CD4-positive, alpha-beta T cell treated with Interleukin-17A for 4 hours (primary cell): ENCODE data around the gene FKBP2.
A peak's percentile ranks its signal among the peaks of the same experiment; 100 is the strongest.

ENCODE experiments used
- DNase-seq: peaks from one replicate; pipeline ENCODE4 v3.0.0-alpha.2; 2020; ENCODE audit warnings: mixed read lengths

FKBP2 gene

DNA sequence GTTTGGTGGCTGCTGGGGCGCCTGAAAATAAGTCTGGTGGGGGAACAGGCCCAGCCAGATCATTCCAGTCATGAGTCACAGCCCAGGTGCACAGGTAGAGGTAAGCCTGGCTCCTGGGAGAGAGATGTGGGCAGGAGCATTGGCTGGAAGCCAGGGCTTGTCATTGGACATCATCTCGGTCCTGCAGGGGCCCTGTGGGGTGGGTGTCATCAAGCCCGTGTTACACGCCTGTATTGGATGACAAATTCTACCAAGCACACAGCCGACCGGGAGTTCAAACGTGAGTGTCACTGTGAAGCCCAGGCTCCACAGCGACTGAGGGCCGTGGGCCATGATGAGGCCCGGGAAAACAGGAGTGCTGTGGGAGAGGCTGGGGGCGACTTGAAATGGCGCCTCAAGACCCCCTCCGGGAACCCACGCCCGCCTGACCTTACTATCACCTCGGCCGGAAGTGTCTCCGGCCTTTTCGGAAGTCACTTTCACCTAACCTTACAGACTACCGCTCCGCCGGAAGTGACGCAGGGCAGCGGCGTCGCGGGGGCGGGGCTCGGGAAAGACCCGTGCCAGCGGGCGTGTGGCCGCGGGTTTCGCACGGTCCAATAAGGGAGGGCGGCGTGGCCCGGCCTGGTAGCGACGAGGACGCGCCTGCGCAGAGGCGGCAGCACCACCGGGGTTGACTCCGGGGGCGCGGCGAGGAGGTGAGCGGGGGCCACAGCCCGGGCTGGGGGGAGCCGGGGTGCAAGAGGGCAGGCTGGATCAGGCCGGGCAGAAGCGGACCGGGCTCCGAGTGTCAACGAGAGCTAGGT lies at the start of gene FKBP2:
FKBP2 (plus strand) TSS at position 661 of the 806 bp plus-strand sequence. CDS start 1,293 bp downstream, outside the sequence.
- peak; percentile 97 for DNase-seq

DNA sequence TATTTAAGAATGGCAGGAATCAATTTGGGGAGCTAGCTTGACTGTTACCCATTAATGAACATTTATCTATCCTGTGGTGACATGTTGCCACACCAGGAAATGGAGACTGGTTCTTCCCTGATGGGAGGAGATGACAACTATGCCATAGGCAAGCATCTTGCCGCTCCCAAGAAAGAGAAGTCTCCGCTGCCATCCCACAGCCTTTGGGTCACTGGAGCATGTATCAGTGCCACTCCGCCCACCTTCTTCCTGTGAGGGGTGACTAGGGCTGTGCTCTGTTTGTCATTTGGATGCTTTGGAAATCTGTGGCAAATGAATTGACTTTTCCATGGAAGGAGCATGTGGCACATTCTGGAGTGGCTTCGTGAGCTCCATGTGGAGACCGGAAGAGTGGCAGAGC lies 48.5 kb upstream of the FKBP2 start:
- DNase-seq: no peak

DNA sequence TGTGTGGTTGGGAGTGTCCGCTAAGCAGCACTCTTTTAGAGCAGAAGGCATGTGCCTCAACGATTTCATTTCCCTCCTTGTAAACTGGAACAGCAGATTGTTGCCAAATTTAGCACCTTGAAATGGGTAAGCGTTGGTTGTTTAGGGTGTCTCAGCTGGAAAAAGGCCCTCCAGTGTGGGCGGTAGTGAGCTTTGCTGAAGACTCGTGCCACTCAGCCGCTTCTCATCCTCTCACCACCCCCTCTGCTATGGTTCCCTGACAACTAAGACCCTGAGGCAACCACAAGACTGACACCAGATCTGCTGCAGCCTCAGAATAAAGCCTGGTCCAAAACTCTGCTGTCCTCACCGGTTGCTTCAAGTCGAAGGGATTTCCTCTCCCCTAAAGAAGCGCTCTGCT lies 44.3 kb upstream of the FKBP2 start:
- no peak for DNase-seq

DNA sequence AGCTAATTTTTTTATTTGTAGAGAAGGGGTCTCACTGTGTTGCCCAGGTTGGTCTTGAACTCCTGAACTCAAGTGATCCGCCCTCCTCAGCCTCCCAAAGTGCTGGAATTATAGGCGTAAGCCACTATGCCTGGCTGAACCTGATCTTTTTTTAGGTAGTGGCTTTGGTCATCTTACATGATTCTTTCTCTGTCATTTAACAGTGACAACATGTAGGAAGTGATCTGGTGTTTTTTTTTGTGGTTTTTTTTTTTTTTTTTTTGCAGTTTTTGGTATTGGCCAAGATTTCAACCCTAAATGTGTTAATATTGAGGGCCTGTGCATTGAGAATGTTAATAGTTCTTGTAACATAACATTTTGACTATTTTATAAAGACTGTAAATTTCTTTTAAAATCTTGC lies 42.4 kb upstream of the FKBP2 start:
- DNase-seq: no peak

DNA sequence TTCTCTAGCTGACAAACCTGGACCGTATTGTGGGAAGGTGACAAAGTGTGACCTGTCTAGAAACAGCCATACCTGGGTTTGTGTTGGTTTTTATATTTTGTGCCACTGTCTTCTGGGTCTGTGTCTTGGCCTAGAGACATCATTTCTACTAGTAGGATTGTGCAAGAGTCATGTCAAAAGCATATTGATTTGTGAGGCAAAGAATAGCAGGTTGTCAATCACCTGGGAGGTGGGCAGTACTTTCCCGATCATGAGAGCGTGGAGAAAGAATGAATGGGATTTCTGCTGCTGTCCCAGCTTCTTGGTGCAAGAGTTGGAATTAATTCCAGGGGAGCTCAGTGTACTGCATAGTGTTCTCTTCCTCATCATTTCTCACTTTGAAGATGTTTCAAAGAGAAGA lies 39.4 kb upstream of the FKBP2 start:
- DNase-seq: no peak

DNA sequence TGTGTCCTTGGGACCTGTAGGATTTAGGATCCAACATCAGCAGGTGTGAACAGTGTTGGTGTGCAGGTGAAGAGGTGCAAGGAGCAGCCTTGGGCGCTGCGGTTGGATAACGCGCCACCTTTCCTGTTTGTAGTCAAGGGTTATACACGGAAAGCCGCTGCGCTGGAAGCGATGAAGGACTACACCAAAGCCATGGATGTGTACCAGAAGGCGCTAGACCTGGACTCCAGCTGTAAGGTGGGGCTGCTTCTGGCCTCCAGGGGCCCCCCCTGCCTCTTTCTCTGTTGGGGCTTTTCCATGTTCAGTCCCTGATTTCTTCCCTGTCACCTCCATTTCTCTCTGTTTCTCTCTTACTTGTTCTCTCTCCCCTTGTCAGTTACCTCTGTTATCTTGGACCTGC lies 37.9 kb upstream of the FKBP2 start:
- no peak for DNase-seq

DNA sequence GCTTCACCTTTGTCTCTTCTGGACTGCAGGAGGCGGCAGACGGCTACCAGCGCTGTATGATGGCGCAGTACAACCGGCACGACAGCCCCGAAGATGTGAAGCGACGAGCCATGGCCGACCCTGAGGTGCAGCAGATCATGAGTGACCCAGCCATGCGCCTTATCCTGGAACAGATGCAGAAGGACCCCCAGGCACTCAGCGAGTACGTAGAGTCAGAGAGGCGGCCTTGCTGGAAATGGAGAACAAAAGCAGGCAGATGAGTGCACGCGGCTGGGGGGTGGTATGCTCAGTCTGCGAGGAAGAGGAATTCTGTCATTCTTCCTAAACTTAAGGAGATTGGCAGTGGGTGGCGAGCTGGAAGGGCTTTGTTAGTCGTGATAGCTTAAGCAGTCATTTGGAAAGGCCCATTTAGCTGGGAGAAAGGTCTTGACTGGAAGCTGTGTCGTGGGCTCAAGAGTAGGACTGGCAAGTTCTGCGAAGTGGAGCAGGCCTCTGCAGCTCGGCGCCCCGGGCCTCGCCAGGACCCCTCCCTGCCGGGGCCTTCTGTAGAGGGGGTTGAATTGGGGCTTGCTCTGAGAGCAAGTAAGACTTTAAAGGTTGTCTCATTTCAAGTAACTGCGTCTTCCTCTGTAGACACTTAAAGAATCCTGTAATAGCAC lies 37.3 kb upstream of the FKBP2 start:
- DNase-seq: no peak

DNA sequence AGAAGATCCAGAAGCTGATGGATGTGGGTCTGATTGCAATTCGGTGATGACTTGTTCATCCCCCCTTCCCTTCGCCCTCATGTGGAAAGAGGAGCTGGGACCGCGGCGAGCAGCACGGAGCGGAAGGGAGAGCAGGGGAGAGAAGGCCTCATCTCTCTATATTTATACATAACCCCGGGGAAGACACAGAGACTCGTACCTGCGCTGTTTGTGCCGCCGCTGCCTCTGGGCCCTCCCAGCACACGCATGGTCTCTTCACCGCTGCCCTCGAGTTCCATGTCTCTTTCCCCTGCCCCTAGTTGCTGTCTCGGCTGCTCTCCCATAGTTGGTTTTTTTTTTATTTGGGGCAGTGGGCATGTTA lies 36.8 kb upstream of the FKBP2 start:
- DNase-seq: no peak

DNA sequence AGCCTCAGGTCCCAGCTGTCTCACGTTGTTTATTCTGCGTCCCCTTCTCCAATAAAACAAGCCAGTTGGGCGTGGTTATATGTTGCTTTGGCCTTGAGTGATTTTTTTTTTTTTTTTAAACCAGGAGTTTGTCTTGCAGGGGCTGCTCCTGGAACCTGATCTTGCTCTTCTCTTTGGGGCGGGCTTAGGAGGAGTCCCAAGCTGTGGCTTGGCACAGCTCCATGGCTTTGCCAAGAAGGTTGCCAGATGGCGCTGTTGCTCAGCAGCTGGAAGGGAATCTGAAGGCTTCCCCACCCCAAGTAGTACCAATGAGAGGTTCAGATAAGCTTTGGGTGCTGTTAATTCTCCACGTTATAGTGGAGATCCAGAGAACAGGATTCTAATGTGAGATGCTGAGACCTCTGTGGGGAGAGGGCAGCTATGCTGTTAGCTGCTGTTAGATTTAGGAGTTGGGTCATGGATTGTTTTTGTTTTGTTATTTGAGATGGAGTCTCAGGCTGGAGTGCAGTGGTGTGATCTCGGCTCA lies 36.4 kb upstream of the FKBP2 start:
- peak; percentile 89 for DNase-seq

DNA sequence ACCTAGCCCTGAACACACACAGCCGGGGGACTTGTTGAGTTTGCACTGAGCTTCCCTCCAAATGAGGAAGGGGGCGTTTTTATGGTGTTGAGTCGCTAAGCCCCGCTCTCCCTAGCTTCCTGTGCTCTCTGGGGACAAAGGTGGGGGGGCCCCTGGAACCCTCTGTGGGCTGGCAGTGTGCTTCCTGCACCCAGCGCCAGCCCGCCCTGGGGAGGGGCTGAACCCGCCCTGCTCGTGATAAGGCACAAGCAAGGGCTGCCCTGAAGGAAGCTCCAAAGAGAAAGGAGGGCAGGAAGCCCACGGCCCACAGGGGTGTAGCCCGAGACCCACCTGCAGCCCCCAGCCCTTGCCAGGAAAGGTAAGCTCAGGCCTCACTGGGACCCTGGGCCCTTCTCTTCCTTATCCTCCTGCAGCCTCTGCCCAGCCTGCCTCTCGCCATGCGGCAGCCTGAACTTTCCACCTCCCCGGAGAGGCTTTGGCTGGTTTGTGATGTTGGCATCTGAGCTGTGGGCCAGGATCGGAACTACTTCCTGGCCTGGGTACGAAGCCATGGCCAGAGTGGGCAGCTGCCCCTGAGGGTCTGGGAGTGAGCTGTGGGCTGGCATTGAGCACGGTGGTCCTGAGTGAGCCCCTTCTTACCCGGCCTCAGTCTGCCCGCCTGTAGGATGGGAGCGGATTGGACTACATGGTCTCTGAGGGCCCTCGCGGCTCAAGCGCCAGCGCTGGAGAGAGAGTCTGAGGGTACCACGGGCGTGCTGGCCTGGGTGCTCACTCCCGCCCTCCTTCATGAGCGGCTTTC lies 34.2 kb upstream of the FKBP2 start, which contains the start of gene FERMT3:
FERMT3 (plus strand) TSS at position 265 of the 799 bp plus-strand sequence. CDS start 644 bp downstream, outside the sequence.
- peak; percentile 89 for DNase-seq

DNA sequence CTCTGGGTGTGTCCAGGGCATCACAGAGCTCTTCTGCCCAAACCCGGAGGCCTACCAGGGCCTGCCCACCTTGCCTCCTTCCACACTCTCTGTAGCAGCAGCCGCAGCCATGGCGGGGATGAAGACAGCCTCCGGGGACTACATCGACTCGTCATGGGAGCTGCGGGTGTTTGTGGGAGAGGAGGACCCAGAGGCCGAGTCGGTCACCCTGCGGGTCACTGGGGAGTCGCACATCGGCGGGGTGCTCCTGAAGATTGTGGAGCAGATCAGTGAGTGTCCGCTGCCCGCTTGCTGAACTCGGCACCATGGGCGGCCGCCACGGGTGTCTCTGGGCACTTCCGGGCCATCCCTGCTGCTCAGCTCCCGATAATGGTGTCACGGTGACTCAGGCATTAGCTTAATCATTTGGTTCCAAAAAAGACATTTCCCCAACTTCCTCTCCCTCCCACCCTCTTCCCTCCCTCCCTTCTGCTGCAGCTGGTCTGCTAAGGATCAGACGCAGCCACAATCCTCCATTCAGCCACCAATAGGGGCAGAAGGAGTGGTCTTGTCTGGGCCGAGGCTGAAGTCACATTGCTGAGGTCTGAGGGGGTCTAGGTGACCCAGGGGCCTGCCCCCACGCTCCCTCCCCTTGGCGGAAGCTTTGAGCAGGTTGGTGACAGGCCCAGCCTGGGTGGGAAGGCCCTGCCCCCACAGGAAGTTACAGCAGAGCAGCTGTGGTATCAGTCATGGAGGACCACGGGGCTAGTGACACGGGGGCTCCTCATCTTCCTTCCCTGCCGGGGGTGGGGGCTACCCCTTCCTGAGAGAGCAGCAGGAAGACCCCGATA lies 33.4 kb upstream of the FKBP2 start:
- DNase-seq: peak; percentile 85

DNA sequence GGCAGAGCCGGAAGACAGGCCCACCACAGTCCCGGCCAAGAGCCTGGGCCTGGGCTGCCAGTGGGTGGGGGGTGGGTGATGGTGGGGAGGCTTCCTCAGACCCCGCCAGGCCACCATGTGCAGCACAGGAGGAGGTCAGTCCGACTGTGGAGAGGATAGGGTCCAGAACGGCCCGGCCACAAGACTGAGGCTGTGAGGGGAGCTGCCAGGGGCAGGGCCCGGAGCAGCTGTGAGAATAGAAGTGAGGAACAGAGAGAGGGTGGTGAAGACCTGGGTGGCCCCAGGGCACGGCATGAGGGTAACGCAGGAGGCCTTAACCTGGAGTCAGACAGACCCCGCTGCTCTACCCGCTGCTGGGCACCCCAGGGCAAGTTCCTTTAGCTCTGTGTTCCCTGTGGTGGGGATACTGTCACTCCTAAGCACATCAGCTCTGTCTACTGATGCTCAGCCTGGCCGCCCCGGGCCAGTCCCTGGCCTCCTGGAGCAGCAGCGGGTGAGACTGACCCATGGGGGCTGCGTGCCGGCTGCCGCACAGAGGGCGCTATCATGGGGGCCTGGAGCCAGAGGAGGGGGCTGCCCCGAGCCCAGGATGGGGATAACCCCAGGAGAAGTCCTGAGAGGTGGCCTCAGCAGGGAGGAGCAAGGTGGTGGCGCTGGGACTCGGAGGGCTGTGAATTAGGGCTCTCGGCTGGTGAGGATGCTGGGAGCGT lies 32.7 kb upstream of the FKBP2 start:
- no peak for DNase-seq

DNA sequence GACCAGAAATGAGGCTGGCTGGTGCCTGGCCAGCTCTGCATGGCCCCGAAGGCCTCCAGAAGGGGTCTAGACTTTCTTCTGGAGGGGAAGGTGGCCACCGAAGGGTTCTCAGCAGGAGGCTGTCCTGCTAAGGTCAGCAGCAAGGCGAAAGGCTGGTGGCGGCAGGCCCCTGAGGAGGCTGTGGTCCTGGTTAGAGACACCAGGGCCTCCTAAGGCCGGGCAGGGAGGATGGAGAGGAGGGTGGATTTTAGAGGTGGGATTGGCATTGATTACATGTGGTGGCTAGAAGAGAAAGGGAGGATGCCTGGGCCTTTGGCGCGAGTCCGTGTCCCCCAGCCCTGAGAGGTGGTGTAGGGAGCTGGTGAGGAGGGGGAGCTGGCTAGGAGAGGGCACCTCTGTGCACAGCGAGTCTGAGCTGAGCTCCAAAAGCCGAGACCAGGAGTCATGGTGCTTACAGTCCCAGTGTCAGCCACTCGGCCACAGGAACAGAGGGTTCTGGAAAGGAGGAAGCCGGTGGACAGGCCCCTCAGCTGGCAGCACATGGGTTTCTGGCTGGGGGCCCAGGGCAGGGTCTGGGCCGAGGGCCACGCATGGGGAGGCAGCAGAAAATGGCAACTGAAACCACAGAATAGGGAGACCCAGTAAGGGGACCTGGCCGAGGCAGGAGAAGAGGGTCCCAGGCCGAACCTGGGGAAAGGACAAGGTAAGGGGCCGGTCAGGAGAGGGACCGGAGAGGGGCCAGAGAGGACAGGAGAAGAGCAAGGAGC lies 31.9 kb upstream of the FKBP2 start:
- no peak for DNase-seq

DNA sequence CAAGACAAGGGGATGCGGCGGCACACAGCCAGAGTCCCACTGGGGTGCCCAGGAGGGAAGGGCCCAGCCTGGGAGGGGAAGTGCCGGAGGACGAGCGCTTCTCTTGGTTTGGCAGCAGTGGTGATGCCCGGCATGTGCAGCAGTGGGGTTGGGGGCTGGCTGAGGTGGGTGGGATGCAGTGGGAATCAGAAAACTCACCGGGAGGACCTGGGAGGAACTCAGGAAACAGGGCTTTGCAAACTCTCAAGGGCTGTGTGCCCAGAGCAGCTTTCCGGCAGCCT lies 31.4 kb upstream of the FKBP2 start:
- no peak for DNase-seq

DNA sequence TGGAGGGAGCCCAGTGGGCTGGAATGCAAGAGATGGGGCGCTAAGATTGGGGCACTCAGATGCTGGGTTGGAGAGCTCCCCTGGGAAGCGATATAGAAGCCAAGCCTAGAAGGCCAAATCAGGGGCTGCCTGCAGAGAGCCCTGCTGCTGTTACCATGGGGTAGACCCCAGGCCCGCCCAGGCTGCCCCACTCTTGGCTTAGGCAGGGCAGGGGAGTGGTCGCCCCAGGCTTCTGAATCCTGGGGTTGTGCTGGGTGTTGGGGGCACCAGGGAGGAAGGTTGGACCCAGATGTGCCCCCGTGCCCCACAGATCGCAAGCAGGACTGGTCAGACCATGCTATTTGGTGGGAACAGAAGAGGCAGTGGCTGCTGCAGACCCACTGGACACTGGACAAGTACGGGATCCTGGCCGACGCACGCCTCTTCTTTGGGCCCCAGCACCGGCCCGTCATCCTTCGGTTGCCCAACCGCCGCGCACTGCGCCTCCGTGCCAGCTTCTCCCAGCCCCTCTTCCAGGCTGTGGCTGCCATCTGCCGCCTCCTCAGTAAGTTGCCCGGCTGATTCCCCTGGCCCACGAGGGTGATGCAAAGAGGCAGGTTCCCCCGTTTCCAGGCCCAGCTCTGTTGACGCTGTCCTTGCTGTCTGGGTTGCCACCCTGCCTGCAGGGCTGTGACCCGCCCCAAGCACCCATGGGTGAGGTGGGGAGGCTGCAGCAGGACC lies 30.4 kb upstream of the FKBP2 start:
- DNase-seq: no peak

DNA sequence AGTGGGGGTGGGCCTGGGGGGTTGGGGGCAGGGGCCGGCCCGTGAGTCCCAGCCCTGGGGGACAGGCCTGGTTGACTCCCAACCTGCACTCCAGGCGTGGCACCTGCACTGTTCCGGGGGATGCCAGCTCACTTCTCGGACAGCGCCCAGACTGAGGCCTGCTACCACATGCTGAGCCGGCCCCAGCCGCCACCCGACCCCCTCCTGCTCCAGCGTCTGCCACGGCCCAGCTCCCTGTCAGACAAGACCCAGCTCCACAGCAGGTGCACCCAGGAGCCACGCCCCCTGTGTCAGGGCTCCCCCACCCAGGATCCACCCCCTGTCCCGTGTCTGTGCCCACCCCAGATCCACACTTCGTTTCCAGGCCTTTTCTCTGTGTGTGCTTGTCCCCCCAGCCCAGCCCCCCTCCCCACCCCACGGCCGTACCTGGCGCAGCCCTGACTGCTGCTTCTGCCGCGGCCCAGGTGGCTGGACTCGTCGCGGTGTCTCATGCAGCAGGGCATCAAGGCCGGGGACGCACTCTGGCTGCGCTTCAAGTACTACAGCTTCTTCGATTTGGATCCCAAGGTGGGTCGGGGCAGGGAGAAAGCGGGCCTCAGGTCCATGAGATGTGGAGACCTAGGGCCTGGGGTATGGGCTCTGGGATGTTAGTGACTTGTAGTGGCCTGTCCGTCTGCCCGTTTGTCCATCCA lies 29.6 kb upstream of the FKBP2 start:
- no peak for DNase-seq

DNA sequence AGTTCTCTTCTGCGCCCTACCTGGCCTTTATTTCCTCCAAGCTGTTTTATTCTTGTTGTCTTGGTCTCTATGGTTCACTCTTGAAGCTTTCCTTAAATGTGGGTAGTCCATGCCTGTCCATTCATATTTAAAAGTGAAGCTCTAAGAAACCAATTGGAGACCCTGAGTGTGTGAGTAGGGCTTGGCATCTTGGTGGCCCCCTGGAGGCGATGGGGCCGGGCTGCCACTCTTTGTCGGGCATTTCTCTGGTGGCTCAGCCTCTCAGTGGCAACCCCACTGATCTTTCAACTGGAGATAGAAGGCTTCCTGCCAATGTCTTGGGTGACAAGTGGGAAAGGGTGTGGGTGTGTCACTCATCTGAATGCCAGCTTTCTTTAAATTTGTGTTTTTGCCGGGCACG lies 24.0 kb upstream of the FKBP2 start:
- no peak for DNase-seq

DNA sequence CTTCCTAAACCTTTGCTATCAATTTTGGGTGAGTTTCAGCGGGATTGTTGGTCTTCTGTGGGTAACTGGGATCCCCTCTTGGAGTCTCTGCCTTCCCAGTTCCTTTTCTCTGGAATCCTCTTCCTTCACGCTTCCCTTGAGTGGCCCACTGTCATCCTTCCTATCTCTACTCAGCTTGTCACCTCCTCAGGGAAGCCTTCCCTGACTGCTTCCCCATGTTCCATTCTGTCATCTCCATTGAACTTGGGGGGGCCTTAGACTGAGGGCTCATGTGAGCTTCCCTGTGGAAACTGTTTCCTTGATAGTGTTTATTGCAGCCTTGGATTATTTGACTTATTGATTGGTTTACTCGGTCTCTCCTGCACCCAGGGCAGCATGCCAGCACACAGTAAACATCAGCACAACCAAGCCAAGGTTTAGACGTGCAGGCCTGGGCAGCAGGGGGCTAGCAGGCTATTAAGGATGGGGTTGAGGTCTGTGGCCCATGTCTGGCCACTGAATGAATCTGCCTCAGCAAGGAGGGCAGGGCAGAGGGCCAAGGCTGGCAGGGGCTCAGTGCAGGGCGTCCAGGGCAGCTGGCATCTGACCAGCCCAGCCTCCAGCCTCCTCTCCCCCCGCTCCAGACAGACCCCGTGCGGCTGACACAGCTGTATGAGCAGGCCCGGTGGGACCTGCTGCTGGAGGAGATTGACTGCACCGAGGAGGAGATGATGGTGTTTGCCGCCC lies 22.1 kb upstream of the FKBP2 start:
- no peak for DNase-seq

DNA sequence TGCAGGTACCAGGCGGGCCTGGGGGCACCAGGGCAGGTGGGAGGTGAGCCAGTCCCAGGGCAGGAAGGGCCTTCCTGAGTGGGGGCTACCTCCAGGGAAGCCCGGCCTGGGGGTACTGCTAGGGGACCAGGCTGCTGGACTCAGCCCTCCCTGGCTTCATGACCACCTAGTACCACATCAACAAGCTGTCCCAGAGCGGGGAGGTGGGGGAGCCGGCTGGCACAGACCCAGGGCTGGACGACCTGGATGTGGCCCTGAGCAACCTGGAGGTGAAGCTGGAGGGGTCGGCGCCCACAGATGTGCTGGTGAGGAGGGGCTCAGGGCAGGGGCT lies 21.6 kb upstream of the FKBP2 start:
- DNase-seq: no peak
